ENCODE measurements around the gene EPS8L2. TPM values are rescaled to one million over a fixed set of nuclear protein-coding genes. Genes with fewer than 3 reads are reported as not detected.

The EPS8L2 gene
- polyA plus RNA-seq, 1 donor: 260 TPM

DNA sequence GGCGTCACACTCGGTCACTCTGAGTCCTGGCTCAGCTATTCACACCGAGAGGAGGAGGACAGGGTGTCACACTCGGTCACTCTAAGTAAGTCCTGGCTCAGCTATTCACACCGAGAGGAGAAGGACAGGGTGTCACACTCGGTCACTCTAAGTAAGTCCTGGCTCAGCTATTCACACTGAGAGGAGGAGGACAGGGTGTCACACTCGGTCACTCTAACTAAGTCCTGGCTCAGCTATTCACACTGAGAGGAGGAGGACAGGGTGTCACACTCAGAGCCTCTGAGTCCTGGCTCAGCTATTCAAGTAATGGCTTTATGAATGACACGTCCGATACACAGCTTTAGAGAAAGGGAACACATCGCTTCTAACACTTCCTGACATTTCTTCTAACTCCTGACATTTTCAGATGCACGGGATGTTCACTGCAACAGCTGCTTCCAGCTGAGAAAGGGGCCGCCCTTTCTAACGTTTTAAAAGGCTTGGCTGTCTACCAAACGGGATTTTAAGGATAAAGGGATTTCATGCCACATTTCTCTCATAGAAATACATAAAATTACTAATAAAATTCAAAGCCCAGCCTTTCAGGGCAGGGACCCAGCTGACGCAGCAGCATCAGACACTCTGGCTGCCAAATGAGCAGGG, 40.8 kb upstream of the EPS8L2 start:
- no peaks in the 10 kb centered on the region for H3K9me3 ChIP-seq (ENCODE audit: control insufficient read depth, low read depth, low read length)
- no peaks in the 10 kb centered on the region for H3K27me3 ChIP-seq (ENCODE audit: control insufficient read depth, insufficient read depth, low read length)
- H3K27ac ChIP-seq (ENCODE audit: low read length): no peak overlapping the region
- peaks cover 25% of the 10 kb centered on the region for H3K36me3 ChIP-seq (ENCODE audit: control insufficient read depth, insufficient read depth, low read length)
- H3K4me1 ChIP-seq (ENCODE audit: control insufficient read depth, insufficient read depth, low read length): no peaks in the 10 kb centered on the region
- WGBS (ENCODE audit: insufficient coverage, low lambda C conversion rate): 100% methylated on average over 2 of the region's 15 CpGs
- peak in 1 of 2 donors; percentile 11 for DNase-seq
- no peak overlapping the region for H3K4me3 ChIP-seq (ENCODE audit: low read length)

DNA sequence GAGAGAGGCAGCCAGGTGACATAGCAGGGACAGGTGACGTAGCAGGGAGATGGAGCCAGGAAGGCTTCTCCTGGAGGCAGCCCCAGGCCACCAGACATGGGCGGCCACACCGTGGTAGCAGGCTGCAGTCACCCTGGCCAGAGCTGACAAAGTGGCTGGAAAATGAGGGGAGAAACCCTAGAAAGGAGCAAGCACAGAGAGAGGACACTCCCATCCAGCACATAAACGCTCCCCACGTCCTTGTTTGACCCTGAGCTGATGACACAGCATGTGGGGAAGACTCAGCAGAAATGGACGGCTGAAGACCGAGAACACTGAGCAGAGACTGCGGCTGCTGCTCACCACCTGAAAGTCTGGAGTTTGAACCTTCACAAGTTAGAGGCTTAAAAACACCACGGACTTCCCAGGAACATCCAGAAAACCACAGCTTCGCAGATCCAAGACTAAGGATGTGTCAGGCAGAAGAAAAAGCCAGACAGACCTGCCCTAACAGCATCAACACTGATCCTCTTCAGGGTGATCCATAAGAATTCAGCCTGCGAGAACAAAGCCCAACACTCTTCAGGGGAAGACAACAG, 40.2 kb upstream of the EPS8L2 start:
- Histone ChIP-seq H3K27me3 (ENCODE audit: control insufficient read depth, insufficient read depth, low read length) (no peaks in the 10 kb centered on the region), H3K4me1 (ENCODE audit: control insufficient read depth, insufficient read depth, low read length) (no peaks in the 10 kb centered on the region), H3K9me3 (ENCODE audit: control insufficient read depth, low read depth, low read length) (no peaks in the 10 kb centered on the region), H3K36me3 (ENCODE audit: control insufficient read depth, insufficient read depth, low read length) (peaks cover 22% of the 10 kb centered on the region), H3K27ac (ENCODE audit: low read length) (no peak overlapping the region), H3K4me3 (ENCODE audit: low read length) (no peak overlapping the region)
- no peak for DNase-seq
- 100% methylated on average over 2 of the region's 11 CpGs for WGBS (ENCODE audit: insufficient coverage, low lambda C conversion rate)

DNA sequence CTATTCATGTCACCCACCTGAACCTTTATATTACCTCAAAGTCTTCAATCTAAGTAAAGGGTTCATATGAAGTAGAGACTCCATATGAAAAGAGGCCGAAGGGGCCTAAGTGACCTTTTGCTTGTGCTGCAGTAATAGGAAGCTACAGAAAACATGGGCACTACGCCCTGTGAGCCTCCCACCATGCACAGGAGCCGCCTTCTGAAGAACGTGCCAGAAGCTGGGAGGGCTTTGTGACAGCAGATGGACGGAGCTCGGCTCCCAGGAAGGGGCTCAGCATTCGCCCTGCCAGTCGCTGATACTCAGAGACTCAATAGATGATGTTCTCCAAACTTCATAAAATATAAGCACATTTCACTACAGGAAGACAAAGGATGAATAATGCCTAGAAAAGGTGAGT, 32.2 kb upstream of the EPS8L2 start:
- Histone ChIP-seq H3K4me1 (ENCODE audit: control insufficient read depth, insufficient read depth, low read length) (no peaks in the 10 kb centered on the region), H3K36me3 (ENCODE audit: control insufficient read depth, insufficient read depth, low read length) (peaks cover 37% of the 10 kb centered on the region), H3K27ac (ENCODE audit: low read length) (no peak overlapping the region), H3K4me3 (ENCODE audit: low read length) (no peak overlapping the region), H3K9me3 (ENCODE audit: control insufficient read depth, low read depth, low read length) (no peaks in the 10 kb centered on the region), H3K27me3 (ENCODE audit: control insufficient read depth, insufficient read depth, low read length) (no peaks in the 10 kb centered on the region)
- DNase-seq: no peak
- 100% methylated on average over 2 of the region's 8 CpGs for WGBS (ENCODE audit: insufficient coverage, low lambda C conversion rate)

DNA sequence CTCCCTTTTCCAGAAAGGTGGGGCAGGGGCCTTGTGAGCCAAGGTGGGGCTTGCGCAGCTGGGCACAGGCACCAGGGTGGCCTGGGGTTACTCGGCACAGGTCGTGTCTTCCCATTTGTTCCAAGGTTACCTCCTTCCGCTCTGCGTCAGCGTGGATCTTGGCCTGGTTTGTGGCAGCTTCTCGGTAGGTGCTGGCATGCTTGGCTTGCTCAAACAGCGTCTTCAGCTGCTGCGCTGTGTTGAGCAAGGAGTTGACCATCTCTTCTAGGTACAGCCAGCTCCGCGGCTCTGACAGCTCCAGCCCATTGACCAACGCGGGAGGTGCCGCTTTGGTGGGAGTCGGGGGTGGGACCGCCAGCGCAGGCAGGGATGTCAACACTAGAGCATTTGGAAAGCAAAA, 31.6 kb upstream of the EPS8L2 start:
- Histone ChIP-seq H3K4me3 (ENCODE audit: low read length) (no peak overlapping the region), H3K4me1 (ENCODE audit: control insufficient read depth, insufficient read depth, low read length) (no peaks in the 10 kb centered on the region), H3K27me3 (ENCODE audit: control insufficient read depth, insufficient read depth, low read length) (no peaks in the 10 kb centered on the region), H3K36me3 (ENCODE audit: control insufficient read depth, insufficient read depth, low read length) (peaks cover 41% of the 10 kb centered on the region), H3K27ac (ENCODE audit: low read length) (no peak overlapping the region), H3K9me3 (ENCODE audit: control insufficient read depth, low read depth, low read length) (no peaks in the 10 kb centered on the region)
- WGBS (ENCODE audit: insufficient coverage, low lambda C conversion rate): no CpG with 5 or more reads among the region's 17 CpGs
- no peak for DNase-seq

DNA sequence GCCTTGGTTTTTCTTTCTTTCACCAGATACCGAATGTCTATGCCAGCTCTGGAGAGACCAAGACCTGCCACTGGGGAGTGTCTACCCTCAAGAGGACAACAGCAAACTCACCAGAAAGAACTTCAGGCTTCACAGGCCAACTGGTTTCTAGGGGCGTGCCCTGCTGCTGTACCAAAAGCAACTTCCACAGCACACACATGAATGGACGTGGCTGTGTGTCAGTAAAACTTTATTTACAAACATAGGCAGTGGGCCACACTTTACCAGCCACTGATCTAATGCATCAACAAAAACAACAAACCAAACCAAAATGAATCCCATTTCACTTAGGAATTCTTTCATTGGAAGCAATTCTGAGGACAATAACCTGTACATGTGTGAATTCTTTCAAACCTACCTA, 27.7 kb upstream of the EPS8L2 start:
- Histone ChIP-seq H3K27ac (ENCODE audit: low read length) (no peak overlapping the region), H3K36me3 (ENCODE audit: control insufficient read depth, insufficient read depth, low read length) (peaks cover 59% of the 10 kb centered on the region), H3K4me3 (ENCODE audit: low read length) (no peak overlapping the region), H3K27me3 (ENCODE audit: control insufficient read depth, insufficient read depth, low read length) (no peaks in the 10 kb centered on the region), H3K9me3 (ENCODE audit: control insufficient read depth, low read depth, low read length) (no peaks in the 10 kb centered on the region), H3K4me1 (ENCODE audit: control insufficient read depth, insufficient read depth, low read length) (no peaks in the 10 kb centered on the region)
- WGBS (ENCODE audit: insufficient coverage, low lambda C conversion rate): no CpG with 5 or more reads among the region's 3 CpGs
- no peak for DNase-seq

DNA sequence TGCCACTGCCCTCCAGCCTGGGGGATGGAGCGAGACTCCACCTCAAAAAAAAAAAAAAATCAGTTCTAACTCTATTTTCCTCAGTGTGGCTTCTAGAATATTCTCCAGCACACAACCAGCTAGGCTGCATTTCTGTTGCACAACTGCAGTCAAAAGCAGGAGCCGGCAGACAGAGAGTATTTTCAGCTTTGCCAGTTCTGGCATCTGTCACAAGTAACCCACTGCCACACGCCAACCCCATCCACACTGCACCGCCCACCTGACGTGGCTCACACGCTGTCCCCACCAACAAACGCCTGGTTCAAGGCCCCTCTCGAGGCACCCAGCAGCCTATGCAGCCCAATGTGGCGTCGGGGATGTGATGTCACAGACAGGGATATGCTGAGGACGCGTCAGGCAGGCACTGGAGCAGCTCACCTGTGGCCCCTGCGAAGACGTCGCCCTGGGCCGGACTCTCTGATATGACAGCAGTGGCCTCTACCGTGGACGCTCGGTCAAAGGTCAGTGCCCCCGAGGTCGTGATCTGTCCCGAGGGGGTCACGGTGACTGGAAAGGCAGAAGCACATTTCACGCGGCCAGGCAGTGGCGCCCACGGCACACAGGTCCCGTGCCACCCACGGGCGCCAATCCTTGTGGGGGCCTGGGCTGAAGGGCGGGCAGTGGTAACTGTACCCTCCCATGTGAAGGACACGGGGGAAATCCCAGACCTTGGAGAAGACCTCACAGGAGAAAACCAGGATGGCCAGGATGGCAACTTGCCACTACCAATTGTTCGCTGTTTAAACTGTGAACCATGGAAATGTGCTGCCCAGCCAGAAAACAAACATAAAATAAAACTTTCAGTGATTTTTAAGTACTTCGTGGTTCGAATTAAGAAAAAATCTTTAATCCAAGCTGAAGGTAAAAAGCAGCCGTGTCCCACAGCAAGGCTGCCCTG, 26.5 kb upstream of the EPS8L2 start:
- Histone ChIP-seq H3K4me3 (ENCODE audit: low read length) (no peak overlapping the region), H3K27me3 (ENCODE audit: control insufficient read depth, insufficient read depth, low read length) (no peaks in the 10 kb centered on the region), H3K4me1 (ENCODE audit: control insufficient read depth, insufficient read depth, low read length) (no peaks in the 10 kb centered on the region), H3K36me3 (ENCODE audit: control insufficient read depth, insufficient read depth, low read length) (peaks cover 54% of the 10 kb centered on the region), H3K9me3 (ENCODE audit: control insufficient read depth, low read depth, low read length) (no peaks in the 10 kb centered on the region), H3K27ac (ENCODE audit: low read length) (no peak overlapping the region)
- DNase-seq: no peak
- no CpG with 5 or more reads among the region's 36 CpGs for WGBS (ENCODE audit: insufficient coverage, low lambda C conversion rate)

DNA sequence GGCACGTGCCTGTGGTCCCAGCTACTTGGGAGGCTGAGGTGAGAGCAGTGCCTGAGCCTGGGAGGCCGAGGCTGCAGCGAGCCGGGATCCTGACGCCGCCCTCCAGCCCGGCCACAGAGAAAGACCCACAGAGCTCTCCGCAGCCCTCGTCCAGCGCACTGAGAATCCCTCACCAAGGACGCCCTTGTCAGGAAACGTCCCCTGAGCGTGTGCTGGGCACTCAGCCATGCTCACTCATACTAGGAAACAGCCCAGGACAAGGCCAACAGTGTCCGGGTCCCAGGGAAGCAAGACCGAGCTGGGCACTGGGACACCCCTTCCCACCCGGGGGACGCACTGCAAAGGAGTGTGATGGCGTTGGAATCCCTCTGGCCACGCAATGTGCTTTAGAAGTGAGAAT, 25.6 kb upstream of the EPS8L2 start:
- peaks cover 54% of the 10 kb centered on the region for H3K36me3 ChIP-seq (ENCODE audit: control insufficient read depth, insufficient read depth, low read length)
- WGBS (ENCODE audit: insufficient coverage, low lambda C conversion rate): no CpG with 5 or more reads among the region's 19 CpGs
- no peak overlapping the region for H3K4me3 ChIP-seq (ENCODE audit: low read length)
- no peak for DNase-seq
- H3K27ac ChIP-seq (ENCODE audit: low read length): no peak overlapping the region
- no peaks in the 10 kb centered on the region for H3K9me3 ChIP-seq (ENCODE audit: control insufficient read depth, low read depth, low read length)
- no peaks in the 10 kb centered on the region for H3K27me3 ChIP-seq (ENCODE audit: control insufficient read depth, insufficient read depth, low read length)
- no peaks in the 10 kb centered on the region for H3K4me1 ChIP-seq (ENCODE audit: control insufficient read depth, insufficient read depth, low read length)

DNA sequence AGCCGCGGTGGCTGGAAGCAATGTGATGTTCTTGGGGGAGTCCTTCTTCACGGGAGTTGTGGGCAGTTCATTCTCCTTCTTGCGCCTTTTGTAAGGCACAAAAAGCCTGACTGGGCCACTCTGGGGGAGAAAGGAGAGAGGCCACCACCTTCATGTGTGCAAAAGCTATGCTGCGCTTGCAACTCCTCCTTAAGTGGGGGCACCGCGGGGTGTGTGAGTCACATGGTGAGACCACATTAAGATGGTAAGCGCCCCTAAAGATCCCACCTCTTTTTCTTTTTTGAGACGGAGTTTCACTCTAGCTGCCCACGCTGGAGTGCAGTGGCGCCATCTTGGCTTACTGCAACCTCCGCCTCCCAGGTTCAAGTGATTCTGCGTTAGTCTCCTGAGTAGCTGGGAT, 25.1 kb upstream of the EPS8L2 start:
- no peaks in the 10 kb centered on the region for H3K4me1 ChIP-seq (ENCODE audit: control insufficient read depth, insufficient read depth, low read length)
- no peak overlapping the region for H3K27ac ChIP-seq (ENCODE audit: low read length)
- peaks cover 58% of the 10 kb centered on the region for H3K36me3 ChIP-seq (ENCODE audit: control insufficient read depth, insufficient read depth, low read length)
- no peaks in the 10 kb centered on the region for H3K27me3 ChIP-seq (ENCODE audit: control insufficient read depth, insufficient read depth, low read length)
- no peak overlapping the region for H3K4me3 ChIP-seq (ENCODE audit: low read length)
- 100% methylated on average over 1 of the region's 13 CpGs for WGBS (ENCODE audit: insufficient coverage, low lambda C conversion rate)
- no peaks in the 10 kb centered on the region for H3K9me3 ChIP-seq (ENCODE audit: control insufficient read depth, low read depth, low read length)
- no peak for DNase-seq

DNA sequence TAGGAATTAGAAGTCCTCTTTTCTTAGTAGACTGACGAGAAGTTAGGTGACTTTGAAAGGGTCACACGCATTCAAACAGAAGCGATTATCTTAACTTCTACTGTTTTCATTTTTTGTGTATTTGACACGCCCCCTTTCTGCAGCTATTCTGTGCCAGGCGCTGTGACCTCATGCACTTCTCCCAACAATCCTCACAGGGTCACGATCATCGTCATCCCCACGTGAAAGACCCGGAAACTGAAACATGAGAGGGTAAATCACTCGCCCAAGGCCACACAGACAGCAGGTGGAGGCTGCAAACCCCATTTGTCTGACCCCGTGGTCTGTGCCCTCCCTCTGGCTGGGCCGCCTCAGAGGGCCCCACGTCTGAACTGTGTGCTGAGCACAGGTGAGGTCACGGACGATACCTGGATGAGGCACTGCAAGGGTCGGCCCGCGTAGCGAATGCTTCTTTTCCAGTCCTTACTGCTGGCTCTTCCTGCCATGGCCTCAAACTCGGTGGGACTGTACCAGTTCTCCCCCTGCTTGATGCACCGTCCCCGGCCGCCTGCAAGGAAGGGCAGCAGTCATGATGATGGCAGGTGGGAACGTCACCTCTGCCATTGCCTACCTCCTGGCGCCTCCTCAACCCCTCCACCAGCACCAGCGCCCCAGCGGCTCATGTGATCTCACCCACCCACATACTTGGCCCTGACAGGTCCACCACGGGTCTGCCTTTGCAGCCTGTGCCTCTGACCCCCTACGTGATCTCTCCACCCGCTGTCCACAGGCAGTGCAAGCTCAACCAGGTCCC, 19.4 kb upstream of the EPS8L2 start:
- Histone ChIP-seq H3K27ac (ENCODE audit: low read length) (no peak overlapping the region), H3K4me1 (ENCODE audit: control insufficient read depth, insufficient read depth, low read length) (peaks cover 6% of the 10 kb centered on the region), H3K27me3 (ENCODE audit: control insufficient read depth, insufficient read depth, low read length) (no peaks in the 10 kb centered on the region), H3K4me3 (ENCODE audit: low read length) (no peak overlapping the region), H3K9me3 (ENCODE audit: control insufficient read depth, low read depth, low read length) (peaks cover 3% of the 10 kb centered on the region), H3K36me3 (ENCODE audit: control insufficient read depth, insufficient read depth, low read length) (peaks cover 65% of the 10 kb centered on the region)
- 93% methylated on average over 3 of the region's 30 CpGs for WGBS (ENCODE audit: insufficient coverage, low lambda C conversion rate)
- no peak for DNase-seq

DNA sequence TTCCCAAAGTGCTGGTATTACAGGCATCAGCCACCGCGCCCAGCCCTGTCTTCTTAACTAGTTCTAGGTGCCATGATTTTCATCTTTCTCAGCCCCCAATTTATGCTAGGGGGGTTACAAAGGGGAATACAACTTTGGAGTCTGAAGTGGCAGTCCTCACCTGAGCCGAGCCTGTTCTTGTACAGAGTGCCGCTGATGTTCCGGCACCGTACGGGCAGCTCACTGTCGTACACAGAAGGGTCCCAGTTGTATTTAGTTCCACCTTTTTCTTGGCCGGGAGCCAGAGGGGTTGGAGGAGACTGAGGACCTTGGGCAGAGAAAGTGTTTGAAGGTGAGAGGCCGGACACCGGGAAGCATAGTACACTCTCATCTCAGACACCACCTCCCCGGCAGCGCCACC, 18.3 kb upstream of the EPS8L2 start:
- Histone ChIP-seq H3K27ac (ENCODE audit: low read length) (no peak overlapping the region), H3K27me3 (ENCODE audit: control insufficient read depth, insufficient read depth, low read length) (no peaks in the 10 kb centered on the region), H3K36me3 (ENCODE audit: control insufficient read depth, insufficient read depth, low read length) (peaks cover 55% of the 10 kb centered on the region), H3K9me3 (ENCODE audit: control insufficient read depth, low read depth, low read length) (peaks cover 3% of the 10 kb centered on the region), H3K4me1 (ENCODE audit: control insufficient read depth, insufficient read depth, low read length) (peaks cover 6% of the 10 kb centered on the region), H3K4me3 (ENCODE audit: low read length) (no peak overlapping the region)
- no peak for DNase-seq
- no CpG with 5 or more reads among the region's 13 CpGs for WGBS (ENCODE audit: insufficient coverage, low lambda C conversion rate)

All from large intestine (tissue), 3 donors.